Kidney (tissue), 14 donors: ENCODE measurements around the gene GAMT. TPM values are rescaled to one million over a fixed set of nuclear protein-coding genes. Genes with fewer than 3 reads are reported as not detected.

ENCODE experiments used
- DNase-seq, 5 donors: peaks; one replicate each; pipeline ENCODE4 v3.0.0-alpha.2; 2013 to 2020
- FAIRE-seq: peaks from 2 replicates; lab custom pipeline; 2012; peaks lifted over from hg19 to GRCh38; lab: Jason Lieb, UNC
- H3K27ac ChIP-seq, 2 donors: one replicate each; pipeline ENCODE4 v1.7.0; 2013; ENCODE audit warnings: low read depth in 2 of 2, low read length in 2 of 2, inconsistent platforms in 1 of 2
- H3K27me3 ChIP-seq: one replicate; pipeline ENCODE4 v1.7.1; 2013; ENCODE audit warnings: low read length, inconsistent platforms; ENCODE audit not compliant: control insufficient read depth, insufficient read depth
- H3K36me3 ChIP-seq, 3 donors: one replicate each; pipeline versions ENCODE4 v1.7.0 to v1.7.1; 2013; ENCODE audit warnings: low read length in 3 of 3, control low read depth in 1 of 3, inconsistent platforms in 1 of 3; ENCODE audit not compliant: insufficient read depth in 3 of 3, control insufficient read depth in 2 of 3
- H3K4me1 ChIP-seq, 3 donors: one replicate each; pipeline versions ENCODE4 v1.7.0 to v1.7.1; 2013; ENCODE audit warnings: low read length in 3 of 3, inconsistent platforms in 1 of 3, low read depth in 1 of 3; ENCODE audit not compliant: control insufficient read depth in 2 of 3, insufficient read depth in 2 of 3
- H3K4me3 ChIP-seq, 3 donors: one replicate each; pipeline versions ENCODE4 v1.7.0 to v1.8.1; 2013; ENCODE audit warnings: low read length in 3 of 3, control low read depth in 1 of 3, inconsistent platforms in 1 of 3
- H3K9ac ChIP-seq, 3 donors: one replicate each; pipeline versions ENCODE4 v1.7.0 to v1.7.1; 2013; ENCODE audit warnings: low read length in 3 of 3, control low read depth in 1 of 3, inconsistent platforms in 1 of 3
- H3K9me3 ChIP-seq, 3 donors: one replicate each; pipeline versions ENCODE4 v1.7.0 to v1.7.1; 2013; ENCODE audit warnings: low read length in 3 of 3, control low read depth in 1 of 3, inconsistent platforms in 1 of 3; ENCODE audit not compliant: control insufficient read depth in 2 of 3, insufficient read depth in 1 of 3
- intact Hi-C: fragments of 100-400 bp; cut with DNase I; formaldehyde crosslinking; loops from one replicate; pipeline ENCODE4 v1.11.1; 2022
- polyA plus RNA-seq: library from polyadenylated mRNA; stranded (reverse); fragments of 350-450 nt; fragmentation: Illumina TruSeq; extraction: RNeasy Lipid Tissue Mini Kit (QIAGEN cat#74804); gene quantifications from one replicate; pipeline ENCODE4 v1.2.3, GENCODE V29; 2014; ENCODE audit warnings: low read depth, low replicate concordance; ENCODE audit not compliant: insufficient read depth
- total RNA-seq: library from RNA; stranded (reverse); fragmentation: NEBNext Ultra II Directional; extraction: Animal tissue kit (Norgen Biotek cat#: 25700); gene quantifications from one replicate; pipeline ENCODE4 v1.2.1, GENCODE V29; 2021
- TF ChIP-seq, protein P1 (sequence below): IDR thresholded peaks from 3 replicates; pipeline ENCODE4 v1.5.1; 2012; ENCODE audit warnings: mild to moderate bottlenecking, moderate library complexity, borderline replicate concordance; ENCODE audit not compliant: insufficient read depth; ENCODE audit errors: extremely low read depth
- donor health status: control.
- donor health status: control.
- donor health status: control.
- donor health status: control.
- donor health status: control.
- donor health status: DM: yes; HTN: yes; CAD: no.
- donor health status: Normal renal cell carcinoma (clear cell type).

GAMT gene
- total and polyA plus RNA-seq, 2 donors from 2014 or later = 16.3 to 209 TPM

- FAIRE-seq = no peak
- no peak for DNase-seq
- no peaks in the 10 kb centered on the region for H3K36me3 ChIP-seq
- H3K27ac ChIP-seq = no peak overlapping the region
- H3K4me3 ChIP-seq = no peak overlapping the region
- TF ChIP-seq, protein P1, sequence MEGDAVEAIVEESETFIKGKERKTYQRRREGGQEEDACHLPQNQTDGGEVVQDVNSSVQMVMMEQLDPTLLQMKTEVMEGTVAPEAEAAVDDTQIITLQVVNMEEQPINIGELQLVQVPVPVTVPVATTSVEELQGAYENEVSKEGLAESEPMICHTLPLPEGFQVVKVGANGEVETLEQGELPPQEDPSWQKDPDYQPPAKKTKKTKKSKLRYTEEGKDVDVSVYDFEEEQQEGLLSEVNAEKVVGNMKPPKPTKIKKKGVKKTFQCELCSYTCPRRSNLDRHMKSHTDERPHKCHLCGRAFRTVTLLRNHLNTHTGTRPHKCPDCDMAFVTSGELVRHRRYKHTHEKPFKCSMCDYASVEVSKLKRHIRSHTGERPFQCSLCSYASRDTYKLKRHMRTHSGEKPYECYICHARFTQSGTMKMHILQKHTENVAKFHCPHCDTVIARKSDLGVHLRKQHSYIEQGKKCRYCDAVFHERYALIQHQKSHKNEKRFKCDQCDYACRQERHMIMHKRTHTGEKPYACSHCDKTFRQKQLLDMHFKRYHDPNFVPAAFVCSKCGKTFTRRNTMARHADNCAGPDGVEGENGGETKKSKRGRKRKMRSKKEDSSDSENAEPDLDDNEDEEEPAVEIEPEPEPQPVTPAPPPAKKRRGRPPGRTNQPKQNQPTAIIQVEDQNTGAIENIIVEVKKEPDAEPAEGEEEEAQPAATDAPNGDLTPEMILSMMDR = no peak
- H3K27me3 ChIP-seq = no peaks in the 10 kb centered on the region
- no peak overlapping the region for H3K9ac ChIP-seq
- intact Hi-C loops = no loop called here
- peaks cover 0 to 8% (median 0%) of the 10 kb centered on the region in 3 donors for H3K4me1 ChIP-seq
- no peaks in the 10 kb centered on the region for H3K9me3 ChIP-seq
Observed at GRCh38 chr19:1379961-1380489, 21.3 kb downstream of the GAMT start.

GRCh38 chr19:1379126-1379905 is 22.0 kb downstream of the GAMT start:
- Histone ChIP-seq H3K27me3 (no peaks in the 10 kb centered on the region), H3K9me3 (no peaks in the 10 kb centered on the region), H3K9ac (no peak overlapping the region), H3K4me1 (peaks cover 0 to 3% (median 0%) of the 10 kb centered on the region in 3 donors), H3K36me3 (peaks cover 0 to under 1% (median 0%) of the 10 kb centered on the region in 3 donors), H3K27ac (no peak overlapping the region), H3K4me3 (no peak overlapping the region)
- intact Hi-C loops = no loop called here
- no peak for DNase-seq
- FAIRE-seq = no peak
- TF ChIP-seq, protein P1 = no peak

- FAIRE-seq (no peak), DNase-seq (peak in 1 of 5 donors; percentile 75)
- Histone ChIP-seq H3K27ac (no peak overlapping the region), H3K36me3 (peaks cover 0 to 7% (median 5%) of the 10 kb centered on the region in 3 donors), H3K9me3 (no peaks in the 10 kb centered on the region), H3K9ac (no peak overlapping the region), H3K27me3 (no peaks in the 10 kb centered on the region), H3K4me1 (no peaks in the 10 kb centered on the region), H3K4me3 (no peak overlapping the region)
- intact Hi-C loops = no loop called here
- TF ChIP-seq, protein P1 = no peak
Observed at GRCh38 chr19:1377965-1378785, 23.2 kb downstream of the GAMT start.
